T-helper 1 cell treated with Interleukin-12 subunit alpha and Interleukin-12 subunit beta and Interleukin-4 antibody, amounts not matched to agents 30 μg/mL and 1 μg/mL, for 36 hours (primary cell): ENCODE results near the gene EFNB1.

ENCODE experiments used
- H3K27ac Mint-ChIP-seq: one replicate; pipeline ENCODE4 v1.8.0; 2021; ENCODE audit warnings: mild to moderate bottlenecking, mixed read lengths
- H3K27me3 Mint-ChIP-seq: one replicate; pipeline ENCODE4 v1.8.0; 2021; ENCODE audit warnings: low read depth, mixed read lengths
- H3K36me3 Mint-ChIP-seq: one replicate; pipeline ENCODE4 v1.8.0; 2021; ENCODE audit warnings: low read depth, mixed read lengths
- H3K4me1 Mint-ChIP-seq: one replicate; pipeline ENCODE4 v1.8.0; 2021; ENCODE audit warnings: low read depth, mixed read lengths
- H3K4me3 Mint-ChIP-seq: one replicate; pipeline ENCODE4 v1.8.0; 2021; ENCODE audit warnings: mild to moderate bottlenecking, moderate library complexity, mixed read lengths
- H3K9me3 Mint-ChIP-seq: one replicate; pipeline ENCODE4 v1.8.0; 2021; ENCODE audit warnings: mixed read lengths

EFNB1 gene

DNA sequence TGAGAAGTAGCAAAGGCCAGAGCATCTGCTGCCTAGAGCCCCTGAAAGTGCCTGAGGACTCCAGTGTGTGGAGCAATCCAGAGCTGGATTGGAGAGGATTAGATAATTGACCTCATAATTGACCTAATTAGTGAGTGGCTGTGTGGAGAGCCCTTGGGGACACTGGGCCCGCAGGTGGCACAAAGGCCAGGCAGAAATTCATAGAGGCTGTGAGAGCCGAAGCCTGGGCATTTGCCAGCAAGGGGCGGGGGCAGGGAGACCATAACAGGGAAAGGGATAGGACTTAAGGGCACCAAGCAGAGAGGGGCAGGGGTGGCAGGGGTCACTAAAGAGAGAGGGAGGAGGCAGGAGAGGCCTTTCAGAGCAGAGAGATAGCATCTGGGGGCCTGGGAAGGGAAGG is 45.3 kb downstream of the EFNB1 start:
- no peak overlapping the region for H3K4me3 Mint-ChIP-seq
- H3K27me3 Mint-ChIP-seq: no peaks in the 10 kb centered on the region
- H3K4me1 Mint-ChIP-seq: peaks cover 1% of the 10 kb centered on the region
- H3K27ac Mint-ChIP-seq: no peak overlapping the region
- H3K9me3 Mint-ChIP-seq: no peaks in the 10 kb centered on the region
- no peaks in the 10 kb centered on the region for H3K36me3 Mint-ChIP-seq

DNA sequence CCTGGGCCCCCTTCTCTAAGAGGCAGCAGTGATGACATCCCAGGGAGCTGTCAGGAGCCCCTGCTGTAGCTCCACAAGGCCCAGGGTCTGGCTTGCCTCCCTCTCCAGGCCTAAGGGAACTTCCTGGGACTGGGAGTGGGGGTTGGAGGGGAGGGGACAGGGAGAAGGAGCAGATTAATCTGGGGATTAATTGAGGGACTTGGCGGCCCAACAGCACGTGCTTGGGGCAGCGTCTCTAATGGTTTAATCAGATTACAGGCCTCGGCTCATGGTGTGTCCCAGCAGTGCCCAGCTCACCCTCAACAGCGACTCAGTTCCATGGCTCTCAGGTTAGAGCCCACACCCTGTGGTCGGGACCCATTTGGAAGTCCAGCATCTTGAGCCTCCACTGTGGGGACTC is 47.9 kb downstream of the EFNB1 start:
- no peaks in the 10 kb centered on the region for H3K4me1 Mint-ChIP-seq
- no peaks in the 10 kb centered on the region for H3K36me3 Mint-ChIP-seq
- no peak overlapping the region for H3K4me3 Mint-ChIP-seq
- no peaks in the 10 kb centered on the region for H3K27me3 Mint-ChIP-seq
- no peaks in the 10 kb centered on the region for H3K9me3 Mint-ChIP-seq
- no peak overlapping the region for H3K27ac Mint-ChIP-seq

DNA sequence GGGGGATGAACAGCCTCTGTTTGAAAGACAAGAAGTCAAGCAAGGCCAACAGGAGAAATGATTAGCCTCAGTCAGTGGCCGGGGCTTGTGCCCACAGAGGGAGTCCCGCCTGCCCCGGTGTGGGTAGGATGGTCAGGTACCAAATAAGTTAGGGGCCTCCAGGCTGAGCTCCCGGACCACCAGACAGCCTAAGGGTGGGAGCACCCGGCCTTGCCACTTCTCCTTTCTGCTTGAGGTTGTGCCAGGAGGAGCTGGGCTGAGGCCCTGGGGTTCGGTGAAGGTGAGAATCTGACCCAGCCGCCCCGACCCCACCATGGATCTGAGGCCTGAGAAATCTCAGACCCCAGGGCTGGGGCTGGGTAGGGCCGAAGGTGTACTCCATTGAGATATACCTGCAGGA is 48.8 kb downstream of the EFNB1 start:
- H3K27me3 Mint-ChIP-seq: no peaks in the 10 kb centered on the region
- no peaks in the 10 kb centered on the region for H3K36me3 Mint-ChIP-seq
- H3K9me3 Mint-ChIP-seq: no peaks in the 10 kb centered on the region
- H3K4me3 Mint-ChIP-seq: no peak overlapping the region
- no peak overlapping the region for H3K27ac Mint-ChIP-seq
- no peaks in the 10 kb centered on the region for H3K4me1 Mint-ChIP-seq

DNA sequence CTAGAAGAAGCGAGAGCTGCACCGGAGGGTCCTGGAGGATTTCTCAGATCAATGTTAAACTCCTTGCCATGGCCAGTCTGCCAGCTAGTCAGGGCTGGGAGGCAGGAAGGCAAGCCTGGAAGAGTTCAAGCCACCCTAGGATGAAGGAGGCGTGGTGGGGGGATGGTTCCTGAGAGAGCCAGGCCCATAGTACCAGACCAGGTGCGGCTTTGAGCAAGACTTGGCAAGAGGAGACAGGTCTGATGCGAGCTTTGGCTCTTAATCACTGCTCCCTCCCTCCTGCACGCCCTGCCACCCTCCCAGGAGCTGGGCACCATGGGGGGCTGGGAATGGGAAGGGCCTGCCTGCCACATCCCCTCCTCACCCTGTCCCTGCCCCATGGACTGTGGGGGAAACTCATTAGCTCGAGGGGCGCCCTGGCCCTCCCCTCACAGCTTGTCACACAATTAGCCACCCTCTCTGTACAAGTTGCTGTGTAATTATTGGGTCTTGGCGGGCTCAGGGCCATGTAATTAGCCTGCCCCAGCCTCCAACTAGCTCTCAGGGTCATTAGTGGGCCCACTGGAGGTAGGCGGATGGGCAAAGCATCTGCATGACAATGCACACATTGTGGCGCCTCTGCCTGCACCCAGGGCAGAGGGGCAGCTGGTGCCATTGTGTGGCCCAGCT is 50.3 kb downstream of the EFNB1 start:
- no peak overlapping the region for H3K4me3 Mint-ChIP-seq
- no peaks in the 10 kb centered on the region for H3K27me3 Mint-ChIP-seq
- H3K9me3 Mint-ChIP-seq: no peaks in the 10 kb centered on the region
- H3K27ac Mint-ChIP-seq: no peak overlapping the region
- H3K4me1 Mint-ChIP-seq: no peaks in the 10 kb centered on the region
- no peaks in the 10 kb centered on the region for H3K36me3 Mint-ChIP-seq

DNA sequence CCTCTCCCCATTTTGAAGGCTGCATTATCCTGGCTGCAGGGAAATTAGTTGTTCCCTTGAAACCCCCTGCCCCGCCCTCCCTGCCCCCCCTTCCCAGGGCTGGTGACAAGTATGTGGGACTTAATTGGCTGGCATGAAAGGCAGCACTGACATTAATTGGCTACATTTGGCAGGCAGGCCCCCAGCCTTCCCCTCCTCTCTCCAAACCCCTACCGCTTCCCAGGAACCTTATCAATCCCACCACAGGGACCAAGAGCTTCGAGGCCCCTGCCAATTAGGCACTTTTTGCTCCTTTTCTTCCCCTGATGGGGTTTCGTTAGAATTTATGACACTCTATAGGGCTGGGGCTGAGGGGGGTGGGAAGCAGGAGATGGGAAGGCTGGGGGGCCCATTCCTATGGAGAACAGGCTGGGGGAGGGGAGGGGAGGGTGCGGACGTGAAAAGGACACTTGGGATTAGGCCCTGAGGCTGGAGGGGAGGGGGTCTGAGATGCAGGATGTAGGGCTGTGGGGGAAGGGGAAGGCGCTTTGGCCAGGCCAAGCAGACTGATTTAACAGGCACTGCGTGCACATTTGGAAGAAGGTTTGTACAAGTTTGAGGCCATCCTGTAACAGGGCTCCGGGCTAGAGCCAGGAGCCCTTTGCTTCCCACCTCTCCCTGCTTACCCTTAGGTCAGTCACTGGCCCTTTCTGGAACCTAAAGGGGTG is 52.2 kb downstream of the EFNB1 start:
- no peak overlapping the region for H3K27ac Mint-ChIP-seq
- H3K9me3 Mint-ChIP-seq: no peaks in the 10 kb centered on the region
- no peaks in the 10 kb centered on the region for H3K27me3 Mint-ChIP-seq
- H3K36me3 Mint-ChIP-seq: no peaks in the 10 kb centered on the region
- no peaks in the 10 kb centered on the region for H3K4me1 Mint-ChIP-seq
- no peak overlapping the region for H3K4me3 Mint-ChIP-seq

DNA sequence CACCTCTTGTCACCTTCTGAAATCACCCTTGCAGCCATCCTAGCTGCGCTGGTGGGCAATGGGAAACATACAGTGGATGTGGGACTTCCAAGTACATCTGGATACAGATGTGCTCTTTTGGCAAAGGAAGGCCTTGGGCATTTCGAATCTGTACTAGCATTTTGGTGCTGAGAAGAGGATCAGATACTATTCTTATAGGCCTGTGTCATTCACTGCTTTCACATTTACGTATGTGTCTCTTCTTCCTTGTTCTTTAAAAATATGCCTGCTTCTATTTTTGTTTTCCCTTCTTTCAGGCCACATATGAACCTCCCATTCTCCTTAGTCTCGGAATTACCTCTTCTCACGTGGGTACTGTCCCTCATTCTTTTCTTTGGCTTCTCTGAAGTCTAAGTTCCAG is 53.1 kb downstream of the EFNB1 start:
- Mint-ChIP-seq H3K9me3 (no peaks in the 10 kb centered on the region), H3K4me3 (no peak overlapping the region), H3K4me1 (no peaks in the 10 kb centered on the region), H3K27ac (no peak overlapping the region), H3K27me3 (no peaks in the 10 kb centered on the region), H3K36me3 (no peaks in the 10 kb centered on the region)

DNA sequence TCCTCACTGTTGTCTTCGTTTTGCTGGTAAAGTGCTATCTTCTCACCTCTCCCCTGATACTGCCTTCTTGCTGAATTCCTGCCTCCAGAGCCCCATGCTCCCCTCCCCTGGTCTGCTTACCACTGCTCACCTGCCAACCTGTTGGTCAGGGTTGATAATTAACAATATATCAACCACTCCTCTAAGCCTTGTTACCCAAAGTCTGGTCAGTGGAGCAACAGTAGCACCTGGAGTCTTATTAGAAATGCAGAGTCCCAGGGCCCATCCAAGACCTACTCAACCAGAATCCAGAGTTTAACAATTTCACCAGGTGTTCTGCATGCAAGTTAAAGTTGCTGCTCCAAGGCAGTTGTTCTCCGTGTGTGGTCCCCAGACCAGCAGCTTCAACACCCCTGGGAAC is 55.0 kb downstream of the EFNB1 start:
- H3K27ac Mint-ChIP-seq: no peak overlapping the region
- no peaks in the 10 kb centered on the region for H3K36me3 Mint-ChIP-seq
- H3K27me3 Mint-ChIP-seq: no peaks in the 10 kb centered on the region
- no peaks in the 10 kb centered on the region for H3K9me3 Mint-ChIP-seq
- H3K4me1 Mint-ChIP-seq: no peaks in the 10 kb centered on the region
- H3K4me3 Mint-ChIP-seq: no peak overlapping the region

DNA sequence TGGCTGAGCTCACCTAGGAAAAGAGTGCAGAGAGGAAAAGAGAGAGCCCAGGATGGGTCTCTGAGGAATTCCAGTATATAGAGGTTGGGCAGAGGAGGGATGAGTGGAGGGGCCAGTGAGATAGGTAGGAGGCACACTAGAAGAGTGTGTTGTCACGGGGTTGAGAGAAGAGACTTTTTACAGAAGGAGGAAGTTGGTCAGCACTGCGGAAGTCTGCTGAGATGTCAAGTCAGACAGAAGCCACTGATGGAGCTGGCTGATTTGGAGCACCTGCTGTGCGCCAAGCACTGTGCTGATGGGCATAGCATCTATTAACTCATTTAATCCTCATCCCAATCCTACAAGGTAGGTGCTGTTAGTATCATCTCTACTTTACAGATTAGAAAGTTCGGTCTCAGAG is 60.4 kb downstream of the EFNB1 start:
- H3K27ac Mint-ChIP-seq: no peak overlapping the region
- H3K4me1 Mint-ChIP-seq: no peaks in the 10 kb centered on the region
- no peaks in the 10 kb centered on the region for H3K27me3 Mint-ChIP-seq
- H3K36me3 Mint-ChIP-seq: no peaks in the 10 kb centered on the region
- H3K4me3 Mint-ChIP-seq: no peak overlapping the region
- no peaks in the 10 kb centered on the region for H3K9me3 Mint-ChIP-seq
